Stomach (tissue), 4 donors: ENCODE data around the gene C4BPA.

ENCODE experiments used
- CTCF ChIP-seq, 7 experiments: fragments of 450-650 bp in 4 of 7; fragments of 200-600 bp in 3 of 7; sonication (generic) in 3 of 7; IDR thresholded peaks; one replicate each; pipeline ENCODE4 v1.5.1; 2016 to 2019; ENCODE audit warnings: antibody characterized with exemption in 7 of 7, control low read depth in 2 of 7, mild to moderate bottlenecking in 1 of 7
- EP300 ChIP-seq: sonication (generic); formaldehyde crosslinking; IDR thresholded peaks from one replicate; pipeline ENCODE4 v1.6.1; 2017; ENCODE audit warnings: antibody characterized with exemption
- POLR2A ChIP-seq, 4 donors: fragments of 450-650 bp; IDR thresholded peaks; one replicate each; pipeline ENCODE4 v1.6.1; 2016; ENCODE audit warnings: antibody characterized with exemption in 4 of 4, control low read depth in 2 of 4, mild to moderate bottlenecking in 1 of 4, moderate library complexity in 1 of 4
- POLR2AphosphoS5 ChIP-seq, 3 donors: sonication (generic); formaldehyde crosslinking; IDR thresholded peaks; one replicate each; pipeline ENCODE4 v1.6.1; 2016; ENCODE audit warnings: antibody characterized with exemption in 3 of 3

GRCh38 chr1:207131163-207131562, 27.1 kb downstream of the C4BPA start:
- TF ChIP-seq CTCF (IDR thresholded peaks at IDR 0.05): no peak
- no peak for TF ChIP-seq POLR2A (IDR thresholded peaks at IDR 0.05)
- no peak for TF ChIP-seq POLR2AphosphoS5 (IDR thresholded peaks at IDR 0.05)
- no peak for TF ChIP-seq EP300
